ENCODE data around the gene OPCML.

Gene OPCML

DNA sequence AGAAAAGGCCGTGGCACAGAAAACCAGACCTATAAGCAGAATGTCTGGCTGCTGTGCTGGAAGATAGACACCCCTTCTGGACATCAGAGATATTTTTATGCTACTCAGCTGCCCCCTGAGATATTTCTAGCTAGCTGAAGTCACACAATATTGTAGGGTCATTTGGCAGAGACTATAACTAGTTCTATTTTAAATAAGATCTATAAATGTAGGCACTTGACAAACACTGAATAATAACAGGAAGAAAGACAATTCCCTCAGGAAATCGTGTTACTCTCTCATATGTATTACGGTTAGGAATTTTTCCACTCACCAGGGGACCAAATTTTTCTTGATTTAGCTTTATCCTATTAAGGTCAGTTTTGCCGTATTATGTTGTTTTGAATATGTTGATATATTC is 845.4 kb downstream of the OPCML start:
- TF ChIP-seq, protein P1, sequence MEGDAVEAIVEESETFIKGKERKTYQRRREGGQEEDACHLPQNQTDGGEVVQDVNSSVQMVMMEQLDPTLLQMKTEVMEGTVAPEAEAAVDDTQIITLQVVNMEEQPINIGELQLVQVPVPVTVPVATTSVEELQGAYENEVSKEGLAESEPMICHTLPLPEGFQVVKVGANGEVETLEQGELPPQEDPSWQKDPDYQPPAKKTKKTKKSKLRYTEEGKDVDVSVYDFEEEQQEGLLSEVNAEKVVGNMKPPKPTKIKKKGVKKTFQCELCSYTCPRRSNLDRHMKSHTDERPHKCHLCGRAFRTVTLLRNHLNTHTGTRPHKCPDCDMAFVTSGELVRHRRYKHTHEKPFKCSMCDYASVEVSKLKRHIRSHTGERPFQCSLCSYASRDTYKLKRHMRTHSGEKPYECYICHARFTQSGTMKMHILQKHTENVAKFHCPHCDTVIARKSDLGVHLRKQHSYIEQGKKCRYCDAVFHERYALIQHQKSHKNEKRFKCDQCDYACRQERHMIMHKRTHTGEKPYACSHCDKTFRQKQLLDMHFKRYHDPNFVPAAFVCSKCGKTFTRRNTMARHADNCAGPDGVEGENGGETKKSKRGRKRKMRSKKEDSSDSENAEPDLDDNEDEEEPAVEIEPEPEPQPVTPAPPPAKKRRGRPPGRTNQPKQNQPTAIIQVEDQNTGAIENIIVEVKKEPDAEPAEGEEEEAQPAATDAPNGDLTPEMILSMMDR (IDR thresholded peaks at IDR 0.05; ENCODE audit: low read depth, low read length, missing control alignments): no peak
- H3K27ac ChIP-seq: peak overlapping the region; percentile 49
- no peak overlapping the region for H3K4me3 ChIP-seq (ENCODE audit: low read depth, low read length)
- no peaks in the 10 kb centered on the region for H3K27me3 ChIP-seq (replicated peaks)
- in situ Hi-C loops (cut with HindIII; ENCODE audit: low pct_ligation_motif_present, low sequenced_read_pairs): no loop called here
- DNase-seq: peak; percentile 34
- H3K36me3 ChIP-seq (replicated peaks): no peaks in the 10 kb centered on the region

DNA sequence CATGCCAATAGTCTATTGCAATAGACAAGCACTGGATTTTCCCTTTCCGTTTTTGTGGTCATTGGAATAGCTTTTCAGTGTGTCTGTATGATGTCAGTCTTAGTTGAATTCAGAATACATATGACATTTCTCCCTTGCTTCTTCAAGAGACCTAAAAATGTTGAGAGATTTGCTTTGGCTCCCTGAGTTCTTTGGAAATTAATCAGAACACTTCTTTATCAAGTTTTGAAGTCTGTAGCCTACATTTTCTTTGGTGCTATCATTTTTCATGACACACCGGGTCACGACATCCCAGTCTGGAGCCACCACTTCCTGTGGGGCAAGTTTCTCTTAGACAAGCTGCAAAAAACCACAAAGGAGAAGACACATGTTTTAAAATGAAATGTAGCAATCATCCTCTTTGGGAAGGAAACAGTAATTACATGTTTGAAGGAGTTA is 847.1 kb downstream of the OPCML start:
- Histone ChIP-seq H3K27me3 (replicated peaks) (no peaks in the 10 kb centered on the region), H3K36me3 (replicated peaks) (no peaks in the 10 kb centered on the region), H3K27ac (peak overlapping the region; percentile 63), H3K4me3 (ENCODE audit: low read depth, low read length) (no peak overlapping the region)
- peak; percentile 95 for DNase-seq
- in situ Hi-C loops (cut with HindIII; ENCODE audit: low pct_ligation_motif_present, low sequenced_read_pairs): no loop called here
- TF ChIP-seq, protein P1 (IDR thresholded peaks at IDR 0.05; ENCODE audit: low read depth, low read length, missing control alignments): no peak

DNA sequence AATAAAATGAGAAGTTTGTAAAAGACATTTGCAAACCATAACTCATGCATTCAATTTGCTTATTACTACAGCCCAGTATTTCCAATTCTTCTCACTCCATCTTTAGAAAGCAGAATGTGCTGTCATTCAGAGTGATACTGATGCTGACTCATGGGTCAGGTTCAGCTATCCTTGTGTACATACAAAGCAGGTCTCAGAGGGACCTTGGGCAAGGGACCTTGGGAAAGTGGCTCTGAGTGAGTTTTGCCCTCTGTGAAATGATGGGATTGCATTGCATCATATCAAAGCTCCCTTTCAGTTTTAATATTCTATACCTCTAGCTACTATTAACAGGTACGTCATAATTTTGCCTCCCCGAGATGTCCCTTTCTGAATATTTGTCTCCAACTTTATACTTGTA is 848.7 kb downstream of the OPCML start:
- TF ChIP-seq, protein P1 (IDR thresholded peaks at IDR 0.05; ENCODE audit: low read depth, low read length, missing control alignments): no peak
- peak overlapping the region; percentile 6 for H3K27ac ChIP-seq

DNA sequence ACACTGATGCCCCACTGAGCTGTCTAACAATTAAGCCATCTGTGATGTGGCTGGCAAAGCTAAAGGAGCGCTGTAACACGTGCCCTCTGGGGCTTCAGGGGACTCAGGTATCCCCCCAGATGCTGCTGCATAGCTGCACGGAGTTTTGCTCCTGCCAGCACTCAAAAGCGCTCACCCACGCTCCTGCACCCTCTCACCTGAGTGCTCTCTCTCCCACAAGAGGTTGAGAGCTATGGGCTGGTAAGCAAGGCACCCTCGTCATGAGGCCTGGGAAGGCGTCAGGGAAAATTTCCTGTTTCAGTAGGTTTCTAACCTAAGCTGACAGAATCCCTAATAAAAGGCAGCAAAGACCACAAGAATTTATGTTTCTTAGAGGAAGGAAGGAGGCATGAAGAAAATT is 850.3 kb downstream of the OPCML start:
- no peak for DNase-seq
- Histone ChIP-seq H3K27me3 (replicated peaks) (no peaks in the 10 kb centered on the region), H3K27ac (no peak overlapping the region), H3K4me3 (ENCODE audit: low read depth, low read length) (no peak overlapping the region), H3K36me3 (replicated peaks) (no peaks in the 10 kb centered on the region)
- TF ChIP-seq, protein P1 (IDR thresholded peaks at IDR 0.05; ENCODE audit: low read depth, low read length, missing control alignments): no peak
- in situ Hi-C loops (cut with HindIII; ENCODE audit: low pct_ligation_motif_present, low sequenced_read_pairs): no loop called here

More for the DNA sequence above, 848.7 kb downstream of the OPCML start:
- DNase-seq: peak; percentile 43
- Histone ChIP-seq H3K27me3 (replicated peaks) (no peaks in the 10 kb centered on the region), H3K4me3 (ENCODE audit: low read depth, low read length) (no peak overlapping the region), H3K36me3 (replicated peaks) (no peaks in the 10 kb centered on the region)
- in situ Hi-C loops (cut with HindIII; ENCODE audit: low pct_ligation_motif_present, low sequenced_read_pairs): no loop called here

DNA sequence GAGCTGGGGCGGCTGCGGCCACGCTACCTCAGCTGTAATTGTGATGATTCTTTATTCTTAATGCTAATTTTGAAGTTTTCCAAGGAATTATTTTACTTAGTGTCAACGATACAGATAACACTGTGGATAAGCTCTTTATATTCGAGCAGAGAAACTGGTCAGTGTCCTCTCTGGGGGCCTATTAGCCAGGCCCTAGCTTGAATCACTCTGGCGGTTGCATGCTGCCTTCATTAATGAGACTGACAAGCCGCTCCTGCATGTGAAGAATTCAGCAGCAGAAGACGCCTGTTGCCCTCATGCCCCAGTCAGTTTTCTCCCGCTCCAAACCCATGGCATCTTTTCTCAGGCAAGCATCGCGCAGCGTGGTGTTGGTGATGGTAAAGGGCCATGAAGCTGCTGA is 851.7 kb downstream of the OPCML start:
- Histone ChIP-seq H3K36me3 (replicated peaks) (no peaks in the 10 kb centered on the region), H3K27ac (no peak overlapping the region), H3K4me3 (ENCODE audit: low read depth, low read length) (no peak overlapping the region), H3K27me3 (replicated peaks) (no peaks in the 10 kb centered on the region)
- TF ChIP-seq, protein P1 (IDR thresholded peaks at IDR 0.05; ENCODE audit: low read depth, low read length, missing control alignments): no peak
- no peak for DNase-seq
- in situ Hi-C loops (cut with HindIII; ENCODE audit: low pct_ligation_motif_present, low sequenced_read_pairs): no loop called here

DNA sequence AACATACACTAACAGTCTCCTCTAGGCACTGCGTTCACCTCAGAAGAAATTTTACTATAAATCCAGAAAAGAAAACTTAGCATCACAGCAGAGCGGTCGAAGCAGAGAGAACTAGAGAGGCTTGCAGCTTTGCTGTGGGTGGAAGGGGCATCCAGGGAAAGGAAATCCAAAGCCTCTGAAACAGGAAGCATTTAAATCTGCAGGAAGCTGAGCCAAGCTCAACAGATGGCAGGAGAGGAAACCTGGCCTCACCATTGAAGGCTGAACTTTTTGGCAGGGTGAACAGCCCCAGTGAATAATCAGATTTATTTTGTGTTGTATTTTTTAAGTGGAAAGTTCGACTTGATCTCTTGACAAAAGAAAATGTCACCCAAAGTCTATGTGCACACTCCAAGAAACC is 858.1 kb downstream of the OPCML start:
- Histone ChIP-seq H3K27ac (no peak overlapping the region), H3K27me3 (replicated peaks) (no peaks in the 10 kb centered on the region), H3K4me3 (ENCODE audit: low read depth, low read length) (no peak overlapping the region), H3K36me3 (replicated peaks) (no peaks in the 10 kb centered on the region)
- in situ Hi-C loops (cut with HindIII; ENCODE audit: low pct_ligation_motif_present, low sequenced_read_pairs): no loop called here
- no peak for DNase-seq
- TF ChIP-seq, protein P1 (IDR thresholded peaks at IDR 0.05; ENCODE audit: low read depth, low read length, missing control alignments): no peak
